Spleen (tissue), 7 donors: ENCODE measurements around the gene DBNL.

Source experiments
- CTCF ChIP-seq, 11 experiments: fragments of 200-600 bp in 7 of 11; fragments of 450-650 bp in 4 of 11; sonication (generic) in 4 of 11; IDR thresholded peaks in 8 of 11; conservative IDR thresholded peaks in 3 of 11; 1 replicate in 7 of 11; 2 replicates in 4 of 11; pipeline versions ENCODE4 v1.4.0 to v1.8.0; 2016 to 2021; ENCODE audit warnings: antibody characterized with exemption in 11 of 11, inconsistent platforms in 4 of 11, mild to moderate bottlenecking in 1 of 11
- POLR2AphosphoS5 ChIP-seq, 3 donors: sonication (generic); formaldehyde crosslinking; IDR thresholded peaks; one replicate each; pipeline ENCODE4 v1.5.1; 2017; ENCODE audit warnings: antibody characterized with exemption in 3 of 3
- donor health status: DM: no; HTN: no; CAD: no; lungs with moderate emphysema.
- donor health status: DM: no; HTN: no; CAD: no.
- donor health status: DM: no; HTN: no; CAD: no.

GRCh38 chr7:44042221-44042620 lies 2.3 kb upstream of the DBNL start:
- TF ChIP-seq POLR2AphosphoS5 (IDR thresholded peaks at IDR 0.05) (no peak), CTCF (IDR thresholded peaks at IDR 0.05 in 8 of 11, conservative IDR thresholded peaks at IDR 0.05 in 3 of 11) (no peak)
